Islet precursor cell (in vitro differentiated cells): Measurements from ENCODE around the gene NTF3.

Experiments
- DNase-seq: peaks from one replicate; pipeline ENCODE4 v3.0.0-alpha.2; 2018

The NTF3 gene

DNA sequence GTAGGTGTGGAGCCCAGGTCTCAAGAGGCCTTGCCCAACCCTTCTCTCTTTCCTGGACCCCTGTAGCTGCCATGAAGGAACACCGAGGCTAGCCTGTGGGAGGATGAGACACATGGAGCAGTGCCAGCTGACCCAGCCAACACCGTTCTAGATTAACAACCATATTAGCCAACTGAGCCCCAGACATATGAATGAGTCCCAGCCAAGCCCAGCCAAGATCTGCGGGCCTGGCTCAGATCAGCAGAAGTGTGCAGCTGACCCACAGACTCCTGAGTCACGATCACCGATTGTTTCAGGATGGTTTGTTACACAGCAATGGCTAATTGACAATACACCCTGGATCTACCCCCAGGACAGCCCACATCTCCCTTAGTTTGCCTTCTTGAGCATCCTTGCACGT is 82.1 kb downstream of the NTF3 start:
- DNase-seq, result peak; percentile 47

GRCh38 chr12:5514545-5514944 is 82.6 kb downstream of the NTF3 start:
- DNase-seq, result peak; percentile 42

DNA sequence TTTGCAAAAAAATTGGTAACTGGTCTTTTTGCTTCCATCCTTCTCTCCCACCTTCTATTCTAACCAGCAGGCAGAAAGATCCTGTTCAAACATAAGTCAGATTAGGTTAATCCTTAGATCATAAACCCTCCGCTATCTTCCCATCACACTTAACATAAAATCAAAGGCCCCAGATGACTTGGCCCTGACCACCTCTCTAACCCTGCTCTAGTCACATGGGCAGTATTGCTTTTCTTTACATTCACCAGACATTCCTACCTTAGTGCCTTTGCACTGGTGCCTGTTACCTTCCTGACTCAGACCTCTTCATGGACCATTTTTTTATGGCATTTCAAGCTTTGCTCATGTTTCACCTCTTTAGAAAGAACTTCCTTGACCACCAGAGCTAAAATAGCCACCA is 83.5 kb downstream of the NTF3 start:
- DNase-seq, result peak; percentile 30

DNA sequence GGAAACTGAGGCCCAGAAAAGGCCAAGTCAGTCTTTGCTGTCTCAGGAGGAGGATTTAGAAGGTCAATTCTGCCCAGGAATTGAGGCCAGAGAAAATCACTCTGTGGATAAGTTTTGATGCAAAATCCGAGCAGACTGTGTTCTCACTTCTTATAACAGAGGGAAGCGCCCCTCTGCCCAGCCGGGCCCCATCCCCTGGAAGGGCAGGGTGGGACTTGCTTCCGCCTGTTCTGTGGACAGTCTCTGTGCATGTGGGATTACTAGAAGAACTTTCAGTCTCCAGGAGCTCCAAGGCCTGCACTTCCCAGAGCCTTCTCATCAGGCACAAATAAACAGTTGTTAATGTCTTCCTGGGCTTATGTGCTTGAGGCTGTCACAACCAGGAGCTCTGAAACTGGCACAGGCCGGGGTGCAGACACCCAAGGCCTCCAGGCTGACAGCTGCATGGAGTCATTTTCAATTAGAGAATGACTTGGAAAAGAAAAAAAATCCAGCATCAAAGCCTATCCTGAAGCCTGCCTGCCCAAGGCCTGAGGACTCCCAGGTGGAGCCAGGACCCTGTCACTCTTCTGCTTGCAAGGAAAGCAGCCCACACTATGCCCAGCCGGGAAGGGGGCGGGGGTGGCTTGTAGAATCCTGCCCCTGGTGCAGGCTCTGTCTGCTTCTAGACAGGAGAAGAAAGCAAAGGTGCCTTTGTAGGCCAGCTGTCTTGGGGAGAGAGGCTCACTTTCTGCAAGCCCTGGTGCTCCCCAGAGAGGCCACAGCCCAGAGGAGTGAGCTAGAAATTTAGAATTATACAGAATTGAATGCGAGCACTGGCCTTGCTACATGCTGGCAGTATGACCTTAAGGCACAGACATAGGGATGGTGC is 84.7 kb downstream of the NTF3 start:
- peak; percentile 70 for DNase-seq

DNA sequence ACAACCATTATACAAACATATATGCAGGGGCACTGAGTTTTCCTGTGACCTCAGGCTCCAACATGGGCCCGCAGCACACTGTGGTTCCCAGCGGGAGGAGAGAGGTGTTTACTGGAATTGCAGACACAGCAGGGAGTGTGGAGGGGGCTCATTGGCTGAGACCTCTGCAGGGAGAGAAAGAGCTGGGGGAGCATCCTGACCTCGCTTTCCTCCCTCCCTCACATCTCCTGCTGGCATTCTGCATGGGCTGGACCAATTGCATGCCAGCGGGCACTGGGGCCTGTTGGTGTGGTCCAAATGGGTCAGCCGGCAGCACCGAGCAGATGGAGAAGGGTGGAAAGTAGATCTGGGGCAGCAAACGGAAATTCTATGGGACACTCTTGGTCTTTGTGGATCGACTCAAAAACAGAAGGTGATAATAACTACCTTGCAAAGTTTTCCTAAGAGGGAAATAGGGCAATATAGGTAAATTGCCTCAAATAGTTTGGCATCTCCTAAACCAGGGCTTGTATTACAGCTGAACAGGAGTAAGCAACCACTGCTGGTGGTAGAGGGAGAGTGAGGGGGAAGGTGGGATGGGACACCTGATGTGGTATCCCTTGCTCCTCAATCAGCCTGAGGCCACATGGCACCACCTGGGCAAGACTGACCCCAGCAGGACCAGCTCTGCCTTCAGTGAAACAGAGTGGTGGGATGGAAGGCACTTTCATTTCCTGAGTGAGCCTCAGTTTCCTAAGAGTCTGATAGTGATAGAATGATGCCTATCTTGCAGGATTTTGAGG is 86.9 kb downstream of the NTF3 start:
- peak; percentile 57 for DNase-seq

DNA sequence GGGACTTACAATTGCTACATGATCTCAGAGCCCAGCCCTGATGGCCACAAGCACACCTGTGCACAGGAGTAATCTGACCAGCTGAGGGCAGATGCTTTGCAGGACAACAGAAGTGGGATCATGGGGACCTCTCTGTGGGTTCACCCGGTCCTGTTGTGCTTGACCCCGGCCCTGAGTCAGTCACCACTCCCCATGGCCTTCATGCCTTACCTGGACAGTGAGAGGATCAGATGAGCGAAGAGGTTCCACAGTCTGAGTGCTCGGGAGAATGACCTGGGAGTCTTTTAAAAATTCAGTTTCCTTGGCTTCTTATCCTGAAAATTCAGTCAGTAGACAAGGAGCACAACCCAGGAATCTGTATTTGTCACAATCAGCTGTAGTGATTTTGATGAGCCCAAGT is 88.1 kb downstream of the NTF3 start:
- DNase-seq, result peak; percentile 42

DNA sequence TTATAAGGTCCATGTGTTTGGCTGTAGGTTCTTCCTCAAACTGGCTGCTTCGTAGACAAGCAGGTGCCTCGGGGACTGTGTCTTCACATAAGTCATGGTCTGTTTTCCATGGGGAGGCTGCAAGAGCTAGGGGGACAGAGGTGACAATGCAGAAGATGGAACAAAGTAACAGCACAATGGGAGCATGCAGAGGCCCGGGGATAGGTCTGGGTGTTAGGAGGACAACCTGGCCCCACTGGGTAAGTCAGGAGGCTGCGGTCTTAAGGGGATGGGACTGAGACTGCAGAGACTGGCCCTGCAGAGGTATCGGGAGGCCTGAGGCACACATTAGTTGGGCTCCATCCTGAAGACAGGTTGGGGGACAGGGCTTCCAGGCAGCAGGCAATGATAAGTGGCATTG is 88.9 kb downstream of the NTF3 start:
- peak; percentile 43 for DNase-seq

DNA sequence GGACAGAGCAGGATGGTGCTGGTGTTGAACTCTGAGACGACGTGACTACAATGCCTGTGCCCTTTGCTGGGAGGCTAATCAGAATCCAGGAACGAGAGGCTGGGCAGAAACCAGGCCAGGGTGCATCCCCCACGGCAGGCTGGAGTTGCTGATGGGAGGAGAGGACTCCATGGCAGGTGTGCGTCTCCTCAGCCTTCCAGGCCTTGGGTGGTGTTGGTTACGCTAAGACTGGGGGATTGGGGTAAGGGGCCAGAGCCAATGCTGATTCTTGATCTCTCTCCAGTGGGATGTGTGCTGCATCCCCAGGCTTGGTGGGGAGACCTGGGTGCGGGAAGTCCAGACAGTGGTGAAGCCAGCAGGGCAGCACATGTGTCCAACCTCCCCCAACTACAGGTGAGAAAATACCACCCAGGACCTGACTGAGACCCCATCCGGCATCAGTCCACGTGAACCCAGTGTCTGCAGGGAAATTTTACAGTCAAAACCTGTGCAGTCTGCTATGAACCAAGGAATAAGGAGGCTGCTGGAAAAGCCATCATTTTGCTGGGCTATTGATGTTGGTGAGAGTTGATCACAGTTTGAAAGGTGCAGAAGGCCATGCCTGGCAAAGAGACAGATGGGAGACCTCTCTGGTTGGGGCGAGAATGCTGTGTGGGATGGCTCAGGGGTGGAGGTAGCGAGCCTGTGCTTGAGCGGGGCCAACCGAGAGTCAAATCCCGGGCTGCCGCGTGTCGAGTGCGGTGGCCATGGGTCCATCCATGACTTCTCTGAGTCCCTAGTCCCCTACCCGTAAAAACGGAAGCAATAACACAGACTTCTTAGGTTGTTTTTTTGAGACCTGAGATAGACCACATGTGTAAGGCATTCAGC is 89.8 kb downstream of the NTF3 start:
- DNase-seq, result peak; percentile 44

GRCh38 chr12:5522432-5523335 is 90.8 kb downstream of the NTF3 start:
- peak; percentile 54 for DNase-seq

- peak; percentile 39 for DNase-seq
Measured at GRCh38 chr12:5523396-5524115, 91.6 kb downstream of the NTF3 start.

DNA sequence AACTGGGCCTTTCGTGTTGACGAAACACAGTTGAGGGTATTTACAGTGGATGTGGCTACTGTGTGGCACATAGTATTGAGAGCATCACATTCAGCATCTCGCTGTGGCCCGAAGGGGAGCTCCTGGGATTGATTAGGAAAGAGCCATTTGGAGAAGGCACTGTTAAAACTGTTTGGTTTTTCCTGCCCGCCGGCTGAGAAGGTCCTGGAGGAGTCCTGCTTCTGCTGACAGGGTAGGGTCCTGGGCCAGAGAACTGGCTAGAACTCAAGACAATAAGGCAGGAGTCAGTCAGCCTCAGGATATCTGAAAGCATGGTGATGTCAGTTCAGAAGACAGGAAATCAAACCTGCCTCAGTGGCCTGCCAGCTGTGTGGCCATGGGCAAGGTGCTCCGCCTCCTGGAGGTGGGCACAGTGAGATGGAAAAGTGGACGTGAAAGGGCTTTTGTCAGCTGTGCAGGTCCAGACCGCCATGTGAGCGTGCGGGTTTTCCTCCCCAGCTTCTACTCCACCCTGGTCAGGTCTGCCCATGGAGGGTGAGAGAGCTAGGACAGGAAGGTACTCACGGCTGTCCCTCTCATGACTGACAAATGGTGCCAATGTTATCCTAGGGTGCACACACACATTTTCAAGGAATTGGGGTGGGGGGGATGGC is 92.3 kb downstream of the NTF3 start:
- DNase-seq, result peak; percentile 43

- peak; percentile 50 for DNase-seq
Measured at GRCh38 chr12:5524769-5525436, 93.0 kb downstream of the NTF3 start.

GRCh38 chr12:5525783-5526367 is 94.0 kb downstream of the NTF3 start:
- peak; percentile 34 for DNase-seq

DNA sequence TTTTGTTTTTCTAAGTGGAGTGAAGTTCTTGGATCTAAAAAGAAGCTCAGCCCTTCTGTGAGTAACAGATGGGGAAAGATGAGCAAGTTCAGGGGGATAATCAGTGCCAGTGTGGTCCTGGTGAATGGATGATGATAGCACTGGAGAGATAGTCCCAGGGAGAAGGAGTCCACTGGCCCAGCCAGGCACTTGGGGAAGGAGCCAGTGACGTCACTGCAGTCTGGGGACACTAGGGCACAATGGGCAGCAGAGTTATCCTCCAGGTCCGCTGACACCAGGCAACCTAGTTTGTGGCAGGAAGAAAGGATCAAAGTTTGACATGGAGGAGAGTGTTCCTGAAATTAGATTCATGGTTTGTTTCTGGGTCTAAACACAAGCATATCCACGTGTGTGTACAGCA is 101.5 kb downstream of the NTF3 start:
- peak; percentile 15 for DNase-seq

DNA sequence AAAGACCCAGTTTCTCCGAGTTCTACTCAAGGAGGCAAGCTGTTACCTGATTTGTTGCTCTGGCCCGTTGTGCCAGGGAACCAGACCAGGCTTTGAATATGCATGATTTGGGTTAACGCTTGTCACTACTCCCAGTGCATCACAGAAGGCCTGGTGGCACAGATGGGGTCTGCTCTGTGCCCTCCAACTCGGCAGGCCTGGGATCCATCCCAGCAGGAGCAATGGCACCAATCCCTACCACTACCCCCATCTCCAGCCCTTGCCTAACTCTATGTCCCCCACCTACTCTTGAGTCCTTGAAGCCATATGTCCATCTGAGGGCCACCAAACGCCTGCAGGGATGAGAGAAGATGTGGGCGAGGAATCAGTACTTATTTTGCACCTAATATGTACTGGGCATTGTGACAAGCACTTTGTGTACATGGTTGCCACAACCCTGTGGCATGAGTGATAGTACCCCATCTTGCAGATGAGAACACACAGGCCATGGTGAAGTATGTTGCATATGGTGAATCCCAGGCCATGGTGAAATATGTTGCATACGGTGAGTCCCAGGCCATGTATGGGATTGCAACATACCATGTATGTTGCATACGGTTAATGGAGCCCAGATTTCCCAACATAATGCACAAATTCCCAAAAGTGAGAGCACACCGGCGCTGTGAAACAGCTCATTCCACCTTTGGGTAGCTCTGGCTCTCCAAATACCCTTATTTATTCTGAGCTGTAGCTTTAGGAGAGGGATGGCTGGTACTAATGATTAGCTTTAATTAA is 102.7 kb downstream of the NTF3 start:
- no peak for DNase-seq

GRCh38 chr12:5535541-5535940 is 103.6 kb downstream of the NTF3 start:
- DNase-seq, result no peak

DNA sequence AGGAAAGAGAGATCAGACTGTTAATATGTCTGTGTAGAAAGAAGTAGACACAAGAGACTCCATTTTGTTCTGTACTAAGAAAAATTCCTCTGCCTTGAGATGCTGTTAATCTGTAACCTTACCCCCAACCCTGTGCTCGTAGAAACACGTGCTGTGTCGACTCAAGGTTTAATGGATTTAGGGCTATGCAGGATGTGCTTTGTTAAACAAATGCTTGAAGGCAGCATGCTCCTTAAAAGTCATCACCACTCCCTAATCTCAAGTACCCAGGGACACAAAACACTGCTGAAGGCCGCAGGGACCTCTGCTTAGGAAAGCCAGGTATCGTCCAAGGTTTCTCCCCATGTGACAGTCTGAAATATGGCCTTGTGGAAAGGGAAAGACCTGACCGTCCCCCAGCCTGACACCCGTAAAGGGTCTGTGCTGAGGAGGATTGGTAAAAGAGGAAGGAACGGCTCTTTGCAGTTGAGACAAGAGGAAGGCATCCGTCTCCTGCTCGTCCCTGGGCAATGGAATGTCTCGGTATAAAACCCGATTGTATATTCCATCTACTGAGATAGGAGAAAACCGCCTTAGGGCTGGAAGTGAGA is 105.2 kb downstream of the NTF3 start:
- DNase-seq, result peak; percentile 64

DNA sequence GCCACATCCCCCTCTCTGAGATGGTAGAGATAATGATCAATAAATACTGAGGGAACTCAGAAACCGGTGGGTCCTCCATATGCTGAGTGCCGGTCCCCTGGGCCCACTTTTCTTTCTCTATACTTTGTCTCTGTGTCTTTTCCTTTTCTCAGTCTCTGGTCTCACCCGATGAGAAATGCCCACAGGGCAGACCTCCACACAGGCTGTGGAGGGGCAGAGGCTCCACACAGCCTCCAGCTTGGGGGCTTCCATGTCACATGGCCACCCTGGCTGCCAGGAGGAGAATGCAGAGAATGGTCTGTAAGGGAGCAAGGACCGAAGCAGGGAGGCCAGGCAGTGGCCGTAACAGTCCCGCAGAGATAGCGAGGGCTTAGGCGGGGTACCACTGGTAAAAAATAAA is 105.9 kb downstream of the NTF3 start:
- peak; percentile 68 for DNase-seq
